Activated T-cell treated with anti-CD3 and anti-CD28 coated beads, Interleukin-2, amount 50 U/mL, for 4 hours (primary cell): ENCODE measurements around the gene HPD. TPM values are rescaled to one million over a fixed set of nuclear protein-coding genes. Genes with fewer than 3 reads are reported as not detected.
A peak's percentile ranks its signal among the peaks of the same experiment; 100 is the strongest.
"Not testable (repeated sequence)": the region's sequence is repeated elsewhere in the genome, so short reads cannot be mapped to it uniquely, and the experiment has no call there.

ENCODE experiments used
- ATAC-seq, 2 donors: fragments of 200-7000 bp; cut with Tn5 transposase; one replicate each; pipeline ENCODE4 v1.10.0; 2021
- DNase-seq: peaks from one replicate; pipeline ENCODE4 v3.0.0-alpha.2; 2020
- H3K27me3 Mint-ChIP-seq: one replicate; pipeline ENCODE4 v1.8.0; 2021; ENCODE audit warnings: low read depth, mixed read lengths
- H3K36me3 Mint-ChIP-seq: one replicate; pipeline ENCODE4 v1.8.0; 2022; ENCODE audit warnings: mixed read lengths; ENCODE audit not compliant: insufficient read depth
- H3K4me1 Mint-ChIP-seq: one replicate; pipeline ENCODE4 v1.8.0; 2021; ENCODE audit warnings: low read depth, mixed read lengths
- H3K4me3 Mint-ChIP-seq: one replicate; pipeline ENCODE4 v1.8.0; 2021; ENCODE audit warnings: mild to moderate bottlenecking, moderate library complexity, mixed read lengths
- H3K9me3 Mint-ChIP-seq: one replicate; pipeline ENCODE4 v1.8.0; 2021; ENCODE audit warnings: mixed read lengths
- total RNA-seq, 3 donors: library from RNA; stranded (reverse); gene quantifications; one replicate each; pipeline ENCODE4 v1.2.1, GENCODE V29; 2021

Gene HPD
- total RNA-seq, 3 donors from 2014 or later: 0.20 to 0.27 (median 0.26) TPM

- H3K27me3 Mint-ChIP-seq, DNase-seq, ATAC-seq, H3K4me1 Mint-ChIP-seq, H3K36me3 Mint-ChIP-seq, H3K4me3 Mint-ChIP-seq, H3K9me3 Mint-ChIP-seq: not testable (repeated sequence)
Measured at GRCh38 chr12:121876080-121876447, 17.4 kb upstream of the HPD start.

GRCh38 chr12:121875582-121875981, 16.9 kb upstream of the HPD start:
- Mint-ChIP-seq H3K4me1 (no peaks in the 10 kb centered on the region), H3K9me3 (no peaks in the 10 kb centered on the region), H3K27me3 (no peaks in the 10 kb centered on the region), H3K36me3 (no peaks in the 10 kb centered on the region), H3K4me3 (no peak overlapping the region)
- ATAC-seq (no peak), DNase-seq (no peak)

- DNase-seq (no peak), ATAC-seq (no peak)
- no peak overlapping the region for H3K4me3 Mint-ChIP-seq
- H3K4me1 Mint-ChIP-seq: no peaks in the 10 kb centered on the region
- H3K27me3 Mint-ChIP-seq: no peaks in the 10 kb centered on the region
- no peaks in the 10 kb centered on the region for H3K9me3 Mint-ChIP-seq
- H3K36me3 Mint-ChIP-seq: no peaks in the 10 kb centered on the region
Measured at GRCh38 chr12:121874071-121874470, 15.4 kb upstream of the HPD start.

- ATAC-seq (no peak), DNase-seq (no peak)
- Mint-ChIP-seq H3K36me3 (no peaks in the 10 kb centered on the region), H3K4me3 (no peak overlapping the region), H3K9me3 (no peaks in the 10 kb centered on the region), H3K4me1 (no peaks in the 10 kb centered on the region), H3K27me3 (no peaks in the 10 kb centered on the region)
Measured at GRCh38 chr12:121873216-121873569, 14.5 kb upstream of the HPD start.

GRCh38 chr12:121872546-121873215, 14.0 kb upstream of the HPD start:
- ATAC-seq: peak; percentile 56 to 58
- Mint-ChIP-seq H3K36me3 (no peaks in the 10 kb centered on the region), H3K4me1 (no peaks in the 10 kb centered on the region), H3K27me3 (no peaks in the 10 kb centered on the region), H3K4me3 (no peak overlapping the region), H3K9me3 (no peaks in the 10 kb centered on the region)
- no peak for DNase-seq

- Mint-ChIP-seq H3K27me3 (no peaks in the 10 kb centered on the region), H3K36me3 (no peaks in the 10 kb centered on the region), H3K4me1 (no peaks in the 10 kb centered on the region), H3K4me3 (no peak overlapping the region), H3K9me3 (no peaks in the 10 kb centered on the region)
- ATAC-seq (no peak), DNase-seq (no peak)
Measured at GRCh38 chr12:121871467-121871866, 12.8 kb upstream of the HPD start.

GRCh38 chr12:121869229-121869628, 10.6 kb upstream of the HPD start:
- not testable (repeated sequence) for H3K36me3 Mint-ChIP-seq, H3K4me3 Mint-ChIP-seq, H3K27me3 Mint-ChIP-seq, H3K4me1 Mint-ChIP-seq, DNase-seq, ATAC-seq, H3K9me3 Mint-ChIP-seq

GRCh38 chr12:121866331-121866730, 7.7 kb upstream of the HPD start:
- Mint-ChIP-seq H3K36me3 (no peaks in the 10 kb centered on the region), H3K27me3 (no peaks in the 10 kb centered on the region), H3K9me3 (no peaks in the 10 kb centered on the region), H3K4me1 (no peaks in the 10 kb centered on the region), H3K4me3 (no peak overlapping the region)
- no peak for ATAC-seq
- DNase-seq: no peak

- Mint-ChIP-seq H3K36me3 (no peaks in the 10 kb centered on the region), H3K4me1 (no peaks in the 10 kb centered on the region), H3K4me3 (no peak overlapping the region), H3K9me3 (no peaks in the 10 kb centered on the region), H3K27me3 (no peaks in the 10 kb centered on the region)
- DNase-seq (no peak), ATAC-seq (no peak)
Measured at GRCh38 chr12:121861636-121862254, 3.1 kb upstream of the HPD start.

- not testable (repeated sequence) for H3K27me3 Mint-ChIP-seq, H3K9me3 Mint-ChIP-seq, DNase-seq, ATAC-seq, H3K4me1 Mint-ChIP-seq, H3K4me3 Mint-ChIP-seq, H3K36me3 Mint-ChIP-seq
Measured at GRCh38 chr12:121860699-121861098, 2.0 kb upstream of the HPD start.

- Mint-ChIP-seq H3K27me3 (no peaks in the 10 kb centered on the region), H3K4me3 (no peak overlapping the region), H3K4me1 (no peaks in the 10 kb centered on the region), H3K36me3 (no peaks in the 10 kb centered on the region), H3K9me3 (no peaks in the 10 kb centered on the region)
- ATAC-seq: no peak
- no peak for DNase-seq
Measured at GRCh38 chr12:121860257-121860656, 1.6 kb upstream of the HPD start.

- Mint-ChIP-seq H3K4me1 (no peaks in the 10 kb centered on the region), H3K27me3 (no peaks in the 10 kb centered on the region), H3K4me3 (no peak overlapping the region), H3K9me3 (no peaks in the 10 kb centered on the region), H3K36me3 (no peaks in the 10 kb centered on the region)
- ATAC-seq (no peak), DNase-seq (no peak)
Measured at GRCh38 chr12:121858318-121858661, 369 bp downstream of the HPD start.

GRCh38 chr12:121857322-121858246, 1.1 kb downstream of the HPD start:
- Mint-ChIP-seq H3K4me3 (no peak overlapping the region), H3K27me3 (no peaks in the 10 kb centered on the region), H3K9me3 (no peaks in the 10 kb centered on the region), H3K4me1 (no peaks in the 10 kb centered on the region), H3K36me3 (no peaks in the 10 kb centered on the region)
- DNase-seq (no peak), ATAC-seq (no peak)

- H3K4me1 Mint-ChIP-seq, H3K9me3 Mint-ChIP-seq, DNase-seq, H3K36me3 Mint-ChIP-seq, ATAC-seq, H3K27me3 Mint-ChIP-seq, H3K4me3 Mint-ChIP-seq: not testable (repeated sequence)
Measured at GRCh38 chr12:121852392-121852791, 6.3 kb downstream of the HPD start.

- Mint-ChIP-seq H3K36me3 (no peaks in the 10 kb centered on the region), H3K4me1 (no peaks in the 10 kb centered on the region), H3K4me3 (no peak overlapping the region), H3K27me3 (no peaks in the 10 kb centered on the region), H3K9me3 (no peaks in the 10 kb centered on the region)
- ATAC-seq (no peak), DNase-seq (no peak)
Measured at GRCh38 chr12:121849665-121850064, 9.0 kb downstream of the HPD start.
